HG02938 (cell line): Measurements from ENCODE around the gene RNF19B.

Source experiments
- ATAC-seq: cut with Tn5 transposase; IDR thresholded peaks from one replicate; pipeline ENCODE4 v1.9.1; 2021; ENCODE audit warnings: mild to moderate bottlenecking, moderate library complexity; ENCODE audit not compliant: unreplicated experiment

The RNF19B gene

DNA sequence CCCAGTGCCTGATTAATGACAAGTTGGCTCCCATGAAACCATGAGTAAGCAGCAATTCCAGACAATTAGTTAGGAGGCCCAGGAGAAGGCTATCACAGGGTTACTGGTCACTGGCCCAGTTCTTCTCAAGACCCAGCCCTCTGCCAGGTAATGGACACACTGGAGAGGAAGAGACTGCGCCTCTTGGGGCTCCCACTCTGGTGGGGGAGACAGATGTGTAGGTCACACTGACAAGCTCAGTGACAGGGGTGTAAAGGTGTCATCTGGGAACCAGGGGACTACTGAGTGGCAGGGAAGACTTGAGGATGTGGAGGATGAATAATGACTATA lies 73.4 kb downstream of the RNF19B start:
- no peak for ATAC-seq

DNA sequence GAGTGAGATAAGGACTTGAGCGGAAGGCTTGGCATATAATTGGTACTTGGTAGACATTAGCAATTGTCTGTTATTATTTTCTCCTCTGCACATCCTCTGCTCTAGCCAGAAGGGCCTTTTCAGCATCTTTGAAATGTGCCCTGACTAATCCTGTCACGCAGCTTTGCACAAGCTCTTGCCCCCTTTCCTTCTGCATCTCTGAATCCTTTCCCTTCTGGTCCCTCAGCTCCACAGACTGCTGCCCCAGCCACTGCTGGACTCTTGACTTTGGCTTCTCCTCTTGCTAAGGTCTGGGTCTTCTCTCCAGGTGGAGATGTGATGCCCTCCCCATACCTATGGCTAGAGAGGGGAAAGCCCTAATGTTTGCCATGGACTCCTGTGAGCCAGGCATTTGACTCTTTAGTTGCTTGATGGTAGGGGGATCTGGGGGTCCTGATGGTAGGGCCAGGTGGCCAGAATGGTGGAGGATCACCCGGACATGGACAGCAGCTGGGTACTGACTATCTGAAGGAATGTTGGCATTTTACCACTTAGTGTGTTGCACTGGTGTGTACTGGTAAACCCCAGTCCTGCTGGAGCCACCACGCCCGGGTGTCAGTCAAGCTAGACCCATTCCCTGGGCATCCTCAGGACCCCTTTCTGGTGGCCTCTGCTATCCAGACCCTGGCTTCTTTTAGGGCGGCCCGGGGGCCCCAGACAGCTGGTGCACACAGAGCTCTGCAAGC lies 73.9 kb downstream of the RNF19B start:
- ATAC-seq = no peak

DNA sequence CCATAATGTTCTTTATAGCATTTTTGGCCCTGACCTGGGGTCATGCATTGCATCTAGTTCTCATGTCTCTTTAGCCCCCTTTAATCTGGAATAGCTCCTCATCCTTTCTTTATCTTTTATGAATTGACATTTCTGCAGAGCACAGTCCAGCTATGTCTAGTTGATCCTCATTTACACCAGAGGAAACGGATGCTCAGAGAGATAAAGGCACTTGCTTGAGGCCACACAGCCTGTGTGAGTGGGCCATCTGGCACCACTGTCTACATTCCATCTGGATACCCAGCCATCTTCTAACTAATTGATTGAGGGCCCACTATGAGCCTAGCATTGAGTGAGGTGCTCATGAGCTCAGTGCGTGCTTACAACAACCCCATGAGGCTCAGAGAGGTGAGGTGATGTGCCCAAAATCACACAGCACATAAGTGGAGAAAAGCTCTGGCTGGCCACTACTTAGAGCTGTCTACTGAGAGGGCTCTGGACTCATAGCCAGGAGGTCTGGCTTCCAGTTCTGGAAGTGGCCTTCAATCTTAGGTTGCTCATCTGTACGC lies 74.8 kb downstream of the RNF19B start:
- no peak for ATAC-seq

DNA sequence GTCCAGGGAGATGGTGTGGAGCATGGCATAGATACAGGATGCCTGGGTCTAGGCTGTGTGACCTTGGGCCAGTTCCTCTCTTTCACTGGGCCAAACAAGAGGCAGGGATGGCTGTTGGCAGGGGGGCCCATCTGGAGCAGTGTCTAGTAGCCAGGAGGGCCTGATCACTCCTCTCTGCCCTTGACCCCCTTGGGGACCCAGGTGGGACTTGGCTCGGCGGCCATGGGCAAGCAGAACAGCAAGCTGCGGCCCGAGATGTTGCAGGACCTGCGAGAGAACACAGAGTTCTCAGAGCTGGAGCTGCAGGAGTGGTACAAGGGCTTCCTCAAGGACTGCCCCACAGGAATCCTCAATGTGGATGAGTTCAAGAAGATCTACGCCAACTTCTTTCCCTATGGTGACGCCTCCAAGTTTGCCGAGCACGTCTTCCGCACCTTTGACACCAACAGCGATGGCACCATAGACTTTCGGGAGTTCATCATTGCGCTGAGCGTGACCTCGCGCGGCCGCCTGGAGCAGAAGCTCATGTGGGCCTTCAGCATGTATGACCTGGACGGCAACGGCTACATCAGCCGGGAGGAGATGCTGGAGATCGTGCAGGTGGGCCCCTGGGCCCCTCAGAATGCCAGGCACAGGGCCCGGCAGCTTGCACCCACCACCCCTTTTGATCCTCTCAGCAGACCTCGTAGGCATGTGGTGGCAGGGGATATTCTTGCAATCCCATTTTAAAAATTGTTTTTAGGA lies 75.8 kb downstream of the RNF19B start:
- ATAC-seq = no peak

DNA sequence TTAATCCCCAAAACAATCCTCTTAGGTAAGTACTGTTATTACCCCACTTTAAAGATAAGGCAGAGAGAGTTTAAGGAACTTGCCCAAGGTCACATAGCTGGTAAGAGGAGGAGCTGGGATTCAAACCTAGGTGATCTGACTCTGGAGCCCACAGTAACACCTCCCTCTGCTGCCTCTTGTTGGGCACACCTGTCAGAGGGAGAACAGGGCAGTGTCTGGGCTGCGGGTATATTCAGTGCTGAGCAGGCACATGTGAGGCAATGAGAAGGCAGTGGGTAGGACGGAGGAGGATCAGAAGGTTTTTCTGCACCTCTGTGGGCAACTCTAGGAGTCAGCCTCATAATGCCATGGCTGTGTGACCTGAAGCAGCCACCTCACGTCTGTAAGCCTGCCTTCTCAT lies 76.5 kb downstream of the RNF19B start:
- no peak for ATAC-seq

DNA sequence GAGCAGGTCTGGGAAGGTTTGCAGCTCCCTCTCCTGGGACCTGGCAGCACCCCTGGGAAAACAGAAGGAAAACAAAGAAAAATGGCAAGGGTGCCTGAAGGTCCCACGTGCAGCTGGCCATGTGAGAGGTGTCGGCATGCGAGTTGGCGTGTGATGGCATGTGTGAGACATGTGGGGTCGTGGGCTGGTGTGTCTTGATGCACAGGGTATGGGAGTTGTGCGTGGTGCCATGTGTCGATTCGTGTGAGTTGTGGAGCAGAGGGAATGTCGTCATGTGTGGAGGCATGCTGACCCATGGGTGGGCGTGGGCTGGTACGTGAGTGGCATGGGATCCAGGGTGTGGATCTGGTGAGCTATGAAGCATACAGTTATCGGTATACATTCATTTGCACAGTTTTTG lies 77.0 kb downstream of the RNF19B start:
- ATAC-seq = no peak

DNA sequence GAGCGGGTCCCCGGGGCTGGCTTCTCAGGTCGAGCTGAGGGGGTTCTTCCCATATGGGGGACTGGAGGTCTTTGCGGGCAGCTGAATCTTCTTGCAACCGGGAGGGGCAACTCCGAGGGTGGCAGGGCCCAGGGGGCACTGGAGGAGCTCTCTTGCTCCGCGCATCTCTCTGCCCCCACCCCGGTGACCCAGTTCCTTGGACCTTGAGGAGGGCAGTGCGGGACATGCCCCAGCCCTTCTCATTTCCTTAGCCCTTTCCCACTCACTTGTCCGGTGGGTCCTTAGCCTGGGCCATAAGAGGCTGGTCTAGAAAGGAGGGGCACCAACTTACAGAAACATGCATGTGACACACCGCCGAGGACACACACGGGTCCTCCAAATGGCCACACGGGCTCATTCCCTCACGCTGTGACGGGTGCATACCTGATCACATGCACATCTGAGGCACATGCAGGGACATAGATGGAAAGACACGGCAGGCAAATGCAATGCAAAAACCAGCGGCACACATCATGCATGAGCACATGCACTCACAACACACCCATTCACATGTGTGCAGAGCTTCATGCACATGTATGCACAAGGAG lies 77.7 kb downstream of the RNF19B start:
- ATAC-seq = no peak
